DND-41 (cell line): ENCODE measurements around the gene TENT5C.
A peak's percentile ranks its signal among the peaks of the same experiment; 100 is the strongest.

ENCODE experiments used
- ATAC-seq: fragments of 200-7000 bp; cut with Tn5 transposase; 3 replicates; pipeline ENCODE4 v1.9.1; 2021; ENCODE audit warnings: low read depth; ENCODE audit not compliant: insufficient read depth
- DNase-seq: peaks from one replicate; pipeline ENCODE4 v3.0.0-alpha.2; 2020
- H2AFZ ChIP-seq: 2 replicates; pipeline ENCODE4 v1.6.0; 2012; ENCODE audit warnings: low read depth, low read length
- H3K27ac ChIP-seq: 2 replicates; pipeline ENCODE4 v1.5.1; 2012; ENCODE audit warnings: low read length, inconsistent platforms
- H3K27me3 ChIP-seq: fragments of 200-600 bp; sonication (generic); 2 replicates; pipeline ENCODE4 v1.6.0; 2012; ENCODE audit warnings: low read length, mild to moderate bottlenecking, inconsistent platforms; ENCODE audit not compliant: insufficient read depth, poor library complexity
- H3K36me3 ChIP-seq: 2 replicates; pipeline ENCODE4 v1.5.1; 2012; ENCODE audit warnings: low read length, inconsistent platforms; ENCODE audit not compliant: insufficient read depth
- H3K4me1 ChIP-seq: 2 replicates; pipeline ENCODE4 v1.5.1; 2012; ENCODE audit warnings: mild to moderate bottlenecking, low read length; ENCODE audit not compliant: insufficient read depth
- H3K4me2 ChIP-seq: 2 replicates; pipeline ENCODE4 v1.6.0; 2012; ENCODE audit warnings: mild to moderate bottlenecking, moderate library complexity, low read length, inconsistent platforms; ENCODE audit not compliant: insufficient read depth
- H3K4me3 ChIP-seq, 2 experiments: fragments of 200-600 bp in 1 of 2; shearing (Covaris generic) in 1 of 2; 2 replicates each; pipeline ENCODE4 v1.5.1; 2012 to 2016; ENCODE audit warnings: inconsistent platforms in 2 of 2, low read length in 2 of 2, mild to moderate bottlenecking in 2 of 2, low read depth in 1 of 2, moderate library complexity in 1 of 2
- H3K79me2 ChIP-seq: 2 replicates; pipeline ENCODE4 v1.6.0; 2012; ENCODE audit warnings: low read length, inconsistent platforms; ENCODE audit not compliant: insufficient read depth
- H3K9ac ChIP-seq: 2 replicates; pipeline ENCODE4 v1.6.0; 2012; ENCODE audit warnings: low read depth, mild to moderate bottlenecking, inconsistent platforms, low read length, moderate library complexity
- H3K9me3 ChIP-seq: 2 replicates; pipeline ENCODE4 v1.5.1; 2012; ENCODE audit warnings: low read length, moderate library complexity, mild to moderate bottlenecking, inconsistent platforms; ENCODE audit not compliant: insufficient read depth, severe bottlenecking
- H4K20me1 ChIP-seq: 2 replicates; pipeline ENCODE4 v1.6.0; 2012; ENCODE audit warnings: low read length; ENCODE audit not compliant: insufficient read depth
- EZH2 ChIP-seq: IDR thresholded peaks from 3 replicates; pipeline ENCODE4 v1.6.1; 2012; ENCODE audit warnings: borderline replicate concordance, low read depth, mild to moderate bottlenecking, moderate library complexity, low read length, inconsistent platforms; ENCODE audit not compliant: severe bottlenecking
- TF ChIP-seq, protein P1 (sequence below): IDR thresholded peaks from 2 replicates; pipeline ENCODE4 v1.5.1; 2012; ENCODE audit warnings: borderline replicate concordance, low read length, moderate library complexity, mild to moderate bottlenecking; ENCODE audit not compliant: poor library complexity, severe bottlenecking; ENCODE audit errors: extremely low read depth

TENT5C gene

GRCh38 chr1:117639741-117640140, 33.9 kb downstream of the TENT5C start:
- H3K9me3 ChIP-seq, result no peaks in the 10 kb centered on the region
- H3K79me2 ChIP-seq, result no peaks in the 10 kb centered on the region
- TF ChIP-seq, protein P1, sequence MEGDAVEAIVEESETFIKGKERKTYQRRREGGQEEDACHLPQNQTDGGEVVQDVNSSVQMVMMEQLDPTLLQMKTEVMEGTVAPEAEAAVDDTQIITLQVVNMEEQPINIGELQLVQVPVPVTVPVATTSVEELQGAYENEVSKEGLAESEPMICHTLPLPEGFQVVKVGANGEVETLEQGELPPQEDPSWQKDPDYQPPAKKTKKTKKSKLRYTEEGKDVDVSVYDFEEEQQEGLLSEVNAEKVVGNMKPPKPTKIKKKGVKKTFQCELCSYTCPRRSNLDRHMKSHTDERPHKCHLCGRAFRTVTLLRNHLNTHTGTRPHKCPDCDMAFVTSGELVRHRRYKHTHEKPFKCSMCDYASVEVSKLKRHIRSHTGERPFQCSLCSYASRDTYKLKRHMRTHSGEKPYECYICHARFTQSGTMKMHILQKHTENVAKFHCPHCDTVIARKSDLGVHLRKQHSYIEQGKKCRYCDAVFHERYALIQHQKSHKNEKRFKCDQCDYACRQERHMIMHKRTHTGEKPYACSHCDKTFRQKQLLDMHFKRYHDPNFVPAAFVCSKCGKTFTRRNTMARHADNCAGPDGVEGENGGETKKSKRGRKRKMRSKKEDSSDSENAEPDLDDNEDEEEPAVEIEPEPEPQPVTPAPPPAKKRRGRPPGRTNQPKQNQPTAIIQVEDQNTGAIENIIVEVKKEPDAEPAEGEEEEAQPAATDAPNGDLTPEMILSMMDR, result no peak
- TF ChIP-seq EZH2, result no peak
- no peak overlapping the region for H3K27ac ChIP-seq
- peaks cover 12% of the 10 kb centered on the region; the same call in 1 of the 2 replicates for H4K20me1 ChIP-seq
- no peak overlapping the region for H2AFZ ChIP-seq
- H3K4me2 ChIP-seq, result no peak overlapping the region
- H3K9ac ChIP-seq, result no peak overlapping the region
- peaks cover 17% of the 10 kb centered on the region for H3K4me1 ChIP-seq
- H3K36me3 ChIP-seq, result no peaks in the 10 kb centered on the region
- no peak overlapping the region for H3K4me3 ChIP-seq
- H3K27me3 ChIP-seq, result no peaks in the 10 kb centered on the region
- DNase-seq (no peak), ATAC-seq (no peak)

GRCh38 chr1:117641536-117641935, 35.7 kb downstream of the TENT5C start:
- H3K27ac ChIP-seq, result no peak overlapping the region
- no peak overlapping the region for H3K4me2 ChIP-seq
- H3K9ac ChIP-seq, result no peak overlapping the region
- no peaks in the 10 kb centered on the region for H3K36me3 ChIP-seq
- ATAC-seq, result no peak
- TF ChIP-seq, protein P1, result no peak
- no peak for TF ChIP-seq EZH2
- peaks cover 13% of the 10 kb centered on the region for H3K4me1 ChIP-seq
- H4K20me1 ChIP-seq, result 0 out of 2 replicates have a peak, but pooled peaks cover 6% of the 10 kb centered on the region
- H3K9me3 ChIP-seq, result no peaks in the 10 kb centered on the region
- no peak overlapping the region for H3K4me3 ChIP-seq
- DNase-seq, result no peak
- H3K79me2 ChIP-seq, result no peaks in the 10 kb centered on the region
- H2AFZ ChIP-seq, result no peak overlapping the region
- H3K27me3 ChIP-seq, result no peaks in the 10 kb centered on the region

- no peaks in the 10 kb centered on the region for H3K79me2 ChIP-seq
- H3K4me2 ChIP-seq, result no peak overlapping the region
- 0 out of 2 replicates have a peak, but pooled peaks cover 4% of the 10 kb centered on the region for H4K20me1 ChIP-seq
- H3K36me3 ChIP-seq, result no peaks in the 10 kb centered on the region
- peaks cover 9% of the 10 kb centered on the region for H3K4me1 ChIP-seq
- no peak overlapping the region for H3K27ac ChIP-seq
- no peak for TF ChIP-seq EZH2
- TF ChIP-seq, protein P1, result no peak
- no peak overlapping the region for H3K9ac ChIP-seq
- no peak overlapping the region for H2AFZ ChIP-seq
- ATAC-seq (0 out of 3 replicates have a peak, but pooled peaks have one; percentile 11), DNase-seq (no peak)
- H3K4me3 ChIP-seq, result no peak overlapping the region
- H3K9me3 ChIP-seq, result no peaks in the 10 kb centered on the region
- H3K27me3 ChIP-seq, result no peaks in the 10 kb centered on the region
These were observed 37.1 kb downstream of the TENT5C start for GRCh38 chr1:117642963-117643362.

GRCh38 chr1:117643601-117644000, 37.8 kb downstream of the TENT5C start:
- Histone ChIP-seq H2AFZ (no peak overlapping the region), H3K4me1 (peaks cover 9% of the 10 kb centered on the region), H4K20me1 (no peaks in the 10 kb centered on the region), H3K27me3 (no peaks in the 10 kb centered on the region), H3K4me3 (no peak overlapping the region), H3K9ac (no peak overlapping the region), H3K4me2 (no peak overlapping the region), H3K27ac (no peak overlapping the region), H3K9me3 (no peaks in the 10 kb centered on the region), H3K79me2 (no peaks in the 10 kb centered on the region), H3K36me3 (no peaks in the 10 kb centered on the region)
- DNase-seq (no peak), ATAC-seq (no peak)
- TF ChIP-seq, protein P1, result no peak
- TF ChIP-seq EZH2, result no peak
